Kasumi-1 (cell line): ENCODE results near the gene GPR78.

ENCODE experiments used
- DNase-seq, 2 experiments: peaks; one replicate each; lab custom pipeline; 2025; lab: John Stamatoyannopoulos, UW

Gene GPR78

DNA sequence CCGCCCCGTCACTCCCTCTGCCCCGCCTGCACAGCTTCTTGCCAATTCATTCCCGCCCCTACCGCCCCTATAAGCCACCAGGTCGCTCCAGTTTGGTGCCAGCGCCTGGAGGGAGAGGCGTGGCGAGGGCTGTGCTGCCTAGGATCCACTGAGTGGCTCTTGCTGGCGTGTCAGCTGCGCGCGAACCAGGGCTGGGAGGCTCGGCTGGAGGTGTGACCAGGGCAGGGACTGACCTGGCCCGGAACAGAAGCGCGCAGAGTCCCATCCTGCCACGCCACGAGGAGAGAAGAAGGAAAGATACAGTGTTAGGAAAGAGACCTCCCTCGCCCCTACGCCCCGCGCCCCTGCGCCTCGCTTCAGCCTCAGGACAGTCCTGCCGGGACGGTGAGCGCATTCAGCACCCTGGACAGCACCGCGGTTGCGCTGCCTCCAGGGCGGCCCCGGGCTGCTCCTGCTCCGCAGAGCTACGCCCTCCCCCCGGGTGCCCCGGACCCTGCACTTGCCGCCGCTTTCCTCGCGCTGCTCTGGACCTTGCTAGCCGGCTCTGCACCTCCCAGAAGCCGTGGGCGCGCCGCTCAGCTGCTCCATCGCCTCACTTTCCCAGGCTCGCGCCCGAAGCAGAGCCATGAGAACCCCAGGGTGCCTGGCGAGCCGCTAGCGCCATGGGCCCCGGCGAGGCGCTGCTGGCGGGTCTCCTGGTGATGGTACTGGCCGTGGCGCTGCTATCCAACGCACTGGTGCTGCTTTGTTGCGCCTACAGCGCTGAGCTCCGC is at the start of gene GPR78:
GPR78 (plus strand) TSS at position 72 of the 773 bp plus-strand sequence; CDS start at position 663, 591 bp downstream.
- DNase-seq = no peak

DNA sequence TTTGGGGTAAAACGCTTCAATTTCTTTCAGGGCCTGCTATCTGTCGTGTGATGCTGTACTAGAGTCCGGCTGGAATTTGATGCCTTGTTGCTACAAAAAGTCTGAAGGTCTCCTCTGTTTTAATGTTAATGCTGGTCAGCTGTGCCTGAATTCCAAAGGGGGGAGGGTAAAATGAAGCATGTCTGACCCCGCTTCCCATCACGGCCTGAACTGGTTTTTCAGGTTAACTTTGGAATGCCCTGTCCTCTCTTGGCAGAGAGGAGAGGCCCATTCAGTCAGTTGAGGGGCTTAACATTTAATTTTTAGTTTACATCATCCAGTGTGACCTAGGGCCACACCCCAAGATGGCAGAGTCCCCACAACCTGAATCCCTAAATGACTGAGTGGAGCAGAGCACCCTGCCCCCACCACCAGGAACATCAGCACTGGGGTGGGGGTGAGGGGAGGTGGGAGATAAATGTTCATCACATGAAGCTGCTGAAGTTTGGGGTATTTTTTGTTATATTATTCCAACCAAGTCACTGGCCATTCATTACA is 47.9 kb upstream of the GPR78 start:
- no peak for DNase-seq

DNA sequence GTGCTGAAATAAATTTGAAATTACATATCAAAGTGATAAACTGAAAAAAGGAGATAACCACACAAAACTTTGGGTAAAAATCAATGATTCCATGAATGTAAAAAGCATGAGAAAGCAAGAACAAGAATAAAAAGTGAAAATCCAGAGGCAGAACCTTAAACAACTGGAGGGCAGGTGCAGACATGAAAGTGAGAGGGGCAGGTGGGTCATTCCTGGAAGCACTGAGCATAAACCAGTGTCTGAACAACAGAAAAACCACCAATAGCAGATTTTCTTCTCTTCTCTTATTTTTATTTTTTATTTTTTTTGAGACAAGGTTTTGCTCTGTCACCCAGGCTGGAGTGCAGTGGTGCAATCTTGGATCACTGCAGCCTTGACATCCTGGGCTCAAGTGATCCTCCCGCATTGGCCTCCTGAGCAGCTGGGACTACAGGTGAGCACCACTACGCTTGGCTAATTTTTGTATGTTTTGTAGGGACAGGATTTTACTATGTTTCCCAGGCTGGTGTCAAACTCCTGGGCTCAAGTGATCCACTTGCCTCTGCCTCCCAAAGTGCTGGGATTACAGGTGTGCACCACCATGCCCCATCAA is 46.8 kb upstream of the GPR78 start:
- no peak for DNase-seq

GRCh38 chr4:8534129-8534528 is 46.1 kb upstream of the GPR78 start:
- DNase-seq = no peak

GRCh38 chr4:8534611-8535010 is 45.6 kb upstream of the GPR78 start:
- DNase-seq = no peak

GRCh38 chr4:8536467-8536866 is 43.7 kb upstream of the GPR78 start:
- no peak for DNase-seq

DNA sequence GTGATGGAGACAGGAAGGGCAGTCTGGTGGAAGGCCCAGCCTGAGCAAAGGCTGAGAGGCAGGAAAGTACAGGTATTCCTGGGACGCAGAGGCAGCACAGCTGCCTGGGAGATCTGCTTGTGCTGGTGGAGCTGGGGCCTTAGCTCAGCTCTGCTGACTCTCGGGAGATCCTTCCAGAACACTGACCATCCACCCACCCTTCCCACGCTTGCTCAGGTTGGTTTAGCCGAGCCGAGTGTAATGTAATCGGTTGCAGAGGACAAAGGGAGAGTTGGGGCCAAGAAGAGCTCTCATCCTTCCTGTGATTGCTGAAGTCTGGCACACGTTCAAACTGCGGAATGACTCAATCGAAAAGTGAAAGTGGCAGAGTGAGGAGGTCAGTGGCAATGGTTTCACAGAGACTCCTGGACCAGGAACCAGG is 43.1 kb upstream of the GPR78 start:
- no peak for DNase-seq

GRCh38 chr4:8538076-8538702 is 42.0 kb upstream of the GPR78 start:
- DNase-seq = no peak

GRCh38 chr4:8538703-8539567 is 41.3 kb upstream of the GPR78 start:
- DNase-seq = no peak

DNA sequence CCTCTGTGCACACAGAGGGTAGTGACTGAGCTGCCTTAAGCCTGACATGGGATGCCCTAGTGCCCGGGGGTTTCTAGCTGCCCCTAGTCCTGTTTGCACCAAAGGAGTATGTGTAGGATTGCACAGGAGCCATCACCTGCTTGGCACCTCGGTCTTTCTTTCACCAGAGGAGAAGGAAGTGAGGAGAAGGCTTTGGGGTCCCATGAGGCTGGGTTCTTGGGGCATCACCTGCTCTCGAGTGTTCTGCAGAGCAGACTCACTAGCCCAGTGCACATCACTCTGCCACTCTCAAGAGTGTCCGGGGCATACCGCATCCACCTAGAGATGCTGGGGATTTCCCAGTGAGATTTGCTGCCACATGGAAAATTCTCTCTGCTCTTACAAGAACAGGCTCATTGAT is 40.5 kb upstream of the GPR78 start:
- no peak for DNase-seq

DNA sequence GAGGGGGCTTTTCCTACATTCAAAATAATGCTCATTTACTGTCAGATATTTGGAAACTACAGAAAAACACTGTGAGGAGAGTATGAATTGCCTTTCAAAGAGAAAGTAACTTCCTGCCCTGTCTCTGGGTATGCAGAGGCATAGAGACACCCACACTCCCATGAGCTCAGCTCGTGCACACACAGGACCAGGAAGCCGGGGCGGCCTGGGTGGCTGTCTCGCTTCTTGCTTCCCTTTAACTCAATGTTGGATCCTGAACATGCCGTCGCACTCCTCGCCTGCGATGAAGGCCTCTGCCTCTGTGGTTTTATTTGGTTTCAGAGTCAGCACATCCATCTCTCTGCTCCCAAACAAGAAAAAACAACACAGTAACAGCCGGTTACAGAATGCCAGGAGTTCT is 40.1 kb upstream of the GPR78 start:
- no peak for DNase-seq

DNA sequence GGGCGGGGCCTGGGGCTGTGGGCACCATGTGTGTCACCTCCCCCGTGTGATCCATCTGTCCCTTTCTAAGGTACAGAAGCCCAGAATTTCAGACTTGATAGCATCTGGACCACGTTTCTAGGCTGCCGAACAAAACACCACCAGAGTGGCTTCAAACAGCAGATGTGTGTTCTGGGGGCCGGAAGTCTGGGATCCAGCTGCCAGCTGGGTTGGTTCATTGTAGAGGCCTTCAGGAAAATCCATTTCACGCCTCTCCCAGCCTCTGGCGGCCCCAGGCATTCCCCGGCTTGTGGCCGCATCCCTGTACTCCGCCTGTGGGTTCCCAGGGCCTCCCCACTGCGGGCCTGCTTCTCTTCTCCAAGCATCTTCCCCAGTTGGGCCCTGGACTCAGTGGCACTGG is 39.6 kb upstream of the GPR78 start:
- DNase-seq = no peak

DNA sequence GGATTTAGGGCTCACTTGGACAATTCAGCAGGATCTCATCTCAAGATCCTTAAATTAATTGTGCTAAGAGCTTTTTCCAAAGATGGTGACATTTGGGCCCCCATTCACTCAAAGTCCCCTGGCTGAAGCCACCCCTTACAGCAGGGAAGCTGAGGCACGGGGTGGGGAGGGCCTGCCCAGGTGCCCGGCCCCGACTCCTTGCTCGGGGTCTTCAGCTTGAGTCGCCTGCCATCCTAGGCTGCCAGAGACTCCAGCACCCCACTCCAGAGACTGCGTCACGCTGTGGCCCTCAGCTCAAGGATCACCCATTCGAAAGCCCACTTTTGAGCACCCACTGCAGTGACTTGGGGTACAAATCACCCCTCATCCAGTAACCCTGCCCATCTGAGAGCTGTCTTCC is 39.2 kb upstream of the GPR78 start:
- DNase-seq = no peak

DNA sequence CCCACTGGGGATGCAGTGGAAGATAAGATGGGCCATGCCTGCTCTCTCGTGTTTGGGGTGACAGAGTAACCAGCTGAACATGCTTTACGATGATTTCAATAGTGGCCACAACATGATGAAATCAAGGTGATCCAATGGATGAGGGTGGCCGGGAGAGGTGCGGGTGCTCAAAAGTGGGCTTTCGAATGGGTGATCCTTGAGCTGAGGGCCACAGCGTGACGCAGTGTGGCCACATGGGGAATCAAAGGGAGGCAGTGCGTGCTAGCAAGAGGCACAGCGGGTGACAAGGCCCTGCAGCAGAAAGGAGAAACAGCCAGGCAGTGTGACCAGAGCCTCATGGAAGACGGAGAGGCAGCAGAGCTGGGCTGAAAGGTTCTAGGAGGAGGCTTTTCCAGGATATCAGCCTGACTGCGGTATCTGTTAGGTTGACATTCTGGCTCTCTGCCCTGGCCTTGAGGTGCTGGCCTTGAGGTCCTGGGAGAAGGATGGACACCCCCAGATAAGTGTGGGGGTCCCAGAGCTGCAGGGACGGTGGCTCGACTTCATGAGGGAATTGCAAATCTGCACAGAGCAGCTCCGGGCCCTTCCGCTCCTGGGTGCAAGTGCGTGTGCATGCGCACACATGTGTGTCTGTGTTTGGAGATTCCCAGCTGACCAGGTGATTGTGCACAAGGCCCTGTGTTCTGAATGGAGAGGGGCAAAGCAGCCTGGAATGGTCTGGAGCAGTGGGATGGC is 38.0 kb upstream of the GPR78 start:
- no peak for DNase-seq

- no peak for DNase-seq
These were observed 37.2 kb upstream of the GPR78 start for GRCh38 chr4:8542776-8543525.

DNA sequence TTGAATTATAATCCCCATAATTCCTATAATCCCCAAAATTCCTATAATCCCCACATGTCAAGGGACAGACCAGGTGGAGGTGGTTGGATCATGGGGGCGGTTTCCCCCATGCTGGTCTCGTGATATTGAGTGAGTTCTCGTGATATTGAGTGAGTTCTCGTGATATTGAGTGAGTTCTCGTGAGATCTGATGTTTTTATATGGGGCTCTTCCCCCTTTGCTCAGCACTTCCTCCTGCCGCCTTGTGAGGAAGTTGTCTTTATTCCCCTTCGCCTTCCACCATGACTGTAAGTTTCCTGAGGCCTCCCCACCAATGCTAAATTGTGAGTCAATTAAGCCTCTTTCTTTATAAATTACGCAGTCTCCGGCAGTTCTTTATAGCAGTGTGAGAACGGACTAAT is 36.6 kb upstream of the GPR78 start:
- no peak for DNase-seq

DNA sequence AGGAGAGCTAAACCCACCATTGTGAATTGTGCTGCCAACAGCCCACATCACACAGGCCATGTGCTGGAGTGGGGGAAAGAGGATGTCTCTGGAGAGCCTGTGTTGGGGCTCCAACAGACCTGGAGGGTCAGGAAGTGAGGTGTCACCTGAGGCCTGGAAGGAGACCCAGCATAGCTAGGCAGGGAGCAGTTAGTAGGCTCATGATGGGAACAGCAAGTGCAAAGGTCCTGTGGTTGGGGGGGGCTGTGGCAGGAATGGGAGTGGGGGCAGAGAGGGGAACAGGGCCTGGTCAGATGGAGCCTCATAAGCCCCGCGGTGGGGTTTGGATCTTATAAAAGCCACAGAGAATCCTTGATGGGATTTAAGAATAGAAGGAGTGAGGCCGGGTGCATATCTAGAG is 35.9 kb upstream of the GPR78 start:
- no peak for DNase-seq

DNA sequence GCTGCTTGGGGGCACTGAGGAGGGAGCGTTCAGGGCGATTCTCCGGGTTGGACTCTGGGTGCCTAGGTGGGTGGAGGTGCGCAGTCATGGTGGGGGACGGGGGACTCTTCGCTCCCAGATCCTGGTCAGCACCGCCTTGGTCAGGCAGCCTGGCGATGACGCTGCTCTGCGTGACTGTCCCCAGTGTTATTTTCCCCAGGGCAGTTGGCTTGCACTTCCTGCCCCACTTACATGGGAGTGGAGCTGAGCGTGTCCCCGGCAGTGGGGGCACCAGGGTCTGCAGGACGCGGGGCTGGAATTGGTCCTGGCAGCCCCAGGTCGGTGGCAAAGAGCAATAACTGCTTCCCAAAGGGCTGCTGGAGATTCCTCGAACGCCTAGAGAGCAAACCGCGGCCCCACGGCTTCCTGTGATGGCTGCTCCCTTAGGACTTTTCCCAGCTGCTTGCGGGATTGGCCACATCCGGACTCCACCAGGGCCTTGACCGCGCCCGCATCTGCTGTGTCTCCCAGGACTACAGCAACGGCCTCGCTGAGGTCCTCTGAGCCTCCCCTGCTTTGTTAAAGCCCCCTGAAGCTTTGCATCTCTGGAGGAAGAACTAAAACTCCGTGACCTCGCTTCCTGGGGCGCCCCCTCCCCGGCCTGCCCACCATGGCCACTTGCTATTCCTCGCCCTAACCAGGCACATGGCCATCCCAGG is 35.3 kb upstream of the GPR78 start:
- no peak for DNase-seq

DNA sequence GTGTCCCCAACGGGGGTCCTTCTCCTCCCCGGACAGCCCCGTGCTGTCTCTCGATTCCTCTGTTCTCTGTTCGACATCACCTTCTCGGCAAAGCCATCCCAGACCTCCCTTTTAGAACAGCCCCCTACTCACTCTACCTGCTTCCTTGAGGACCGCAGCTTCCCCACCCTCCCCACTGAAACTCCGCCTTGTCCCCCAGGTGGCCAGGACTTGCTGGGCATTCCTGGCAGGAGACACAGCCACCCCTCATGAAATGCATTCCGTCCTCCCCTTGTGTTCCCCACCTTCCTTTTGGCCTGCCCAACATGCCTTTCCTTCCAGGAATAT is 34.8 kb upstream of the GPR78 start:
- DNase-seq = no peak

- no peak for DNase-seq
These were observed 33.5 kb upstream of the GPR78 start for GRCh38 chr4:8546766-8547107.
